ENCODE results near the gene PC. TPM values are rescaled to one million over a fixed set of nuclear protein-coding genes. Genes with fewer than 3 reads are reported as not detected.
A peak's percentile ranks its signal among the peaks of the same experiment; 100 is the strongest.

The PC gene
- polyA plus RNA-seq, 3 donors = 4.6 to 7.1 (median 6.0) TPM

DNA sequence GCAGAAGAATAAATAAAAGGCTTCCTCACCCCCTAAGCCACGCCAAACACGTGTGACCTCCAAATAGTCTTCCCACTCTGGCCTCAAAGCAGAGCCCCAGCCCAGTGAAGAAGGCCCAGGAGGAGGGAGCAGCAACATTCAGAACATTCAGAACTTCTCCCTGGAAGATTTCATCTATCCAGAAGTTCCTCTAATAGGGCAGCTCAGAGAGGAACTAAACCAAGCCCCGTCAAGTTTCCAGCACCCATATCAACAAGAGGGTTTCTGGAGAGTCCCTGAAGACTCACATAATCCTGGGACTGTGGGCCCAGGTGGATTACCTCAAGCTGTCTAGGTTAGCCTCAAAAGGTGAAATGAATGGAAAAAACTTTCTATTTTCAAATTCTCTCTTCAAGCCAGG, 39.4 kb downstream of the PC start:
- intact Hi-C loops (cut with micrococcal nuclease) = no loop called here
- Histone ChIP-seq H4K20me1 (ENCODE audit: insufficient read depth, low read length) (no peaks in the 10 kb centered on the region), H3K36me3 (replicated peaks in 1 of 2; ENCODE audit: control insufficient read depth in 1 of 2, insufficient read depth in 2 of 2, low read length in 2 of 2) (no peaks in the 10 kb centered on the region), H3K4me1 (ENCODE audit: control insufficient read depth in 1 of 2, insufficient read depth in 2 of 2, low read length in 2 of 2) (peaks cover 44 to 45% of the 10 kb centered on the region in 2 donors), H2AFZ (ENCODE audit: insufficient read depth, low read depth, low read length, poor library complexity, severe bottlenecking) (peak overlapping the region; percentile 53), H3K27ac (ENCODE audit: low read depth in 1 of 2, low read length in 2 of 2) (peak overlapping the region; percentile 27 to 59), H3K4me2 (replicated peaks; ENCODE audit: extremely low read depth, low read length, poor library complexity, severe bottlenecking) (peak overlapping the region; percentile 11), H3K4me3 (replicated peaks in 1 of 3; ENCODE audit: low read depth in 2 of 3, low read length in 3 of 3) (no peak overlapping the region), H3K27me3 (ENCODE audit: control insufficient read depth in 2 of 2, insufficient read depth in 2 of 2, low read length in 2 of 2) (no peaks in the 10 kb centered on the region), H3K9ac (ENCODE audit: insufficient read depth, low read length, poor library complexity, severe bottlenecking) (no peak overlapping the region), H3K9me3 (replicated peaks in 1 of 2; ENCODE audit: control insufficient read depth in 1 of 2, insufficient read depth in 1 of 2, low read length in 2 of 2) (no peaks in the 10 kb centered on the region), H3K79me2 (ENCODE audit: insufficient read depth, low read length) (no peaks in the 10 kb centered on the region)
- Mint-ChIP-seq H3K27ac (peak overlapping the region in 4 of 7 donors; percentile 2 to 46 (median 31)), H3K27me3 (ENCODE audit: low read depth in 3 of 3) (peaks cover 0 to 2% (median 0%) of the 10 kb centered on the region in 3 donors), H3K4me1 (peaks cover 39% of the 10 kb centered on the region), H3K9me3 (peaks cover 0 to 3% (median 0%) of the 10 kb centered on the region in 7 donors), H3K4me3 (no peak overlapping the region), H3K36me3 (no peaks in the 10 kb centered on the region)
- WGBS (ENCODE audit: insufficient coverage) = no CpG with 5 or more reads among the region's 3 CpGs
- peak; percentile 13 to 27 (median 22) for DNase-seq
- TF ChIP-seq, protein P1, sequence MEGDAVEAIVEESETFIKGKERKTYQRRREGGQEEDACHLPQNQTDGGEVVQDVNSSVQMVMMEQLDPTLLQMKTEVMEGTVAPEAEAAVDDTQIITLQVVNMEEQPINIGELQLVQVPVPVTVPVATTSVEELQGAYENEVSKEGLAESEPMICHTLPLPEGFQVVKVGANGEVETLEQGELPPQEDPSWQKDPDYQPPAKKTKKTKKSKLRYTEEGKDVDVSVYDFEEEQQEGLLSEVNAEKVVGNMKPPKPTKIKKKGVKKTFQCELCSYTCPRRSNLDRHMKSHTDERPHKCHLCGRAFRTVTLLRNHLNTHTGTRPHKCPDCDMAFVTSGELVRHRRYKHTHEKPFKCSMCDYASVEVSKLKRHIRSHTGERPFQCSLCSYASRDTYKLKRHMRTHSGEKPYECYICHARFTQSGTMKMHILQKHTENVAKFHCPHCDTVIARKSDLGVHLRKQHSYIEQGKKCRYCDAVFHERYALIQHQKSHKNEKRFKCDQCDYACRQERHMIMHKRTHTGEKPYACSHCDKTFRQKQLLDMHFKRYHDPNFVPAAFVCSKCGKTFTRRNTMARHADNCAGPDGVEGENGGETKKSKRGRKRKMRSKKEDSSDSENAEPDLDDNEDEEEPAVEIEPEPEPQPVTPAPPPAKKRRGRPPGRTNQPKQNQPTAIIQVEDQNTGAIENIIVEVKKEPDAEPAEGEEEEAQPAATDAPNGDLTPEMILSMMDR (IDR thresholded peaks at IDR 0.05) = no peak

DNA sequence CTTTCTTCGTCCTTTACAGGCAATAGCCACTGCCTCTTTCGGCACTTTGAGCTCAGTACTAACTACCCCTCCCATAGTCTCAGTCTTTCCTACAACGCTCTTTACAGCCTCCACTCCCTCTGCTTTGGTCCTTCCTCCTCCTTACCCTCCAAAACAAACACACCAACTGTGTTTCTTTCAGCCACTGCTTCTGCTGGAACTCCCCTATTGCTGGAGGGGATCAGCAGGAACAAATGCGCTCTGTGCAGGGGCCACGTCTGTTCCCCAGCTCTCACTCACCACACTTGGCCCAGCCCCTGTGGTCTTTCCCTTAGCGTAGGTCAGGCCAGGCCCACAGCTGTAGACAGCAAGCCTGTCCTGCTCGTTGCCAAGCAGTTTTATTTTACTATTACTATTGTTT, 42.3 kb downstream of the PC start:
- no peak overlapping the region for H3K9ac ChIP-seq (ENCODE audit: insufficient read depth, low read length, poor library complexity, severe bottlenecking)
- Mint-ChIP-seq H3K27me3 (ENCODE audit: low read depth in 3 of 3) (peaks cover 0 to 7% (median 0%) of the 10 kb centered on the region in 3 donors), H3K9me3 (no peaks in the 10 kb centered on the region), H3K27ac (peak overlapping the region in 1 of 7 donors; percentile 20), H3K36me3 (no peaks in the 10 kb centered on the region), H3K4me3 (no peak overlapping the region), H3K4me1 (peaks cover 17% of the 10 kb centered on the region)
- intact Hi-C loops (cut with micrococcal nuclease) = no loop called here
- H2AFZ ChIP-seq (ENCODE audit: insufficient read depth, low read depth, low read length, poor library complexity, severe bottlenecking) = no peak overlapping the region
- H3K9me3 ChIP-seq (replicated peaks in 1 of 2; ENCODE audit: control insufficient read depth in 1 of 2, insufficient read depth in 1 of 2, low read length in 2 of 2) = no peaks in the 10 kb centered on the region
- no peaks in the 10 kb centered on the region for H3K79me2 ChIP-seq (ENCODE audit: insufficient read depth, low read length)
- H3K4me1 ChIP-seq (ENCODE audit: control insufficient read depth in 1 of 2, insufficient read depth in 2 of 2, low read length in 2 of 2) = peaks cover 24% of the 10 kb centered on the region in 2 donors
- no peaks in the 10 kb centered on the region for H4K20me1 ChIP-seq (ENCODE audit: insufficient read depth, low read length)
- TF ChIP-seq, protein P1 (IDR thresholded peaks at IDR 0.05) = no peak
- DNase-seq = no peak
- H3K27me3 ChIP-seq (ENCODE audit: control insufficient read depth in 2 of 2, insufficient read depth in 2 of 2, low read length in 2 of 2) = no peaks in the 10 kb centered on the region
- no peaks in the 10 kb centered on the region for H3K36me3 ChIP-seq (replicated peaks in 1 of 2; ENCODE audit: control insufficient read depth in 1 of 2, insufficient read depth in 2 of 2, low read length in 2 of 2)
- H3K27ac ChIP-seq (ENCODE audit: low read depth in 1 of 2, low read length in 2 of 2) = no peak overlapping the region
- no peak overlapping the region for H3K4me2 ChIP-seq (replicated peaks; ENCODE audit: extremely low read depth, low read length, poor library complexity, severe bottlenecking)
- 92% methylated on average over 3 of the region's 7 CpGs for WGBS (ENCODE audit: insufficient coverage)
- no peak overlapping the region for H3K4me3 ChIP-seq (replicated peaks in 1 of 3; ENCODE audit: low read depth in 2 of 3, low read length in 3 of 3)
